Ishikawa (cell line): ENCODE results near the gene POGZ.

ENCODE experiments used
- CEBPB ChIP-seq: IDR thresholded peaks from 2 replicates; pipeline ENCODE4 v1.6.1; 2012
- CREB1 ChIP-seq: IDR thresholded peaks from 2 replicates; pipeline ENCODE4 v1.6.1; 2012; ENCODE audit warnings: low read depth
- EGR1 ChIP-seq: IDR thresholded peaks from 2 replicates; pipeline ENCODE4 v1.6.1; 2012
- EP300 ChIP-seq: IDR thresholded peaks from 2 replicates; pipeline ENCODE4 v1.6.1; 2012; ENCODE audit warnings: borderline replicate concordance
- FOXM1 ChIP-seq: IDR thresholded peaks from 2 replicates; pipeline ENCODE4 v1.6.1; 2012; ENCODE audit warnings: low read depth, borderline replicate concordance
- NFIC ChIP-seq: IDR thresholded peaks from 2 replicates; pipeline ENCODE4 v1.6.1; 2012
- RAD21 ChIP-seq: IDR thresholded peaks from 2 replicates; pipeline ENCODE4 v1.6.1; 2012; ENCODE audit warnings: low read depth
- TAF1 ChIP-seq: IDR thresholded peaks from 2 replicates; pipeline ENCODE4 v1.6.1; 2012; ENCODE audit warnings: low read depth, mild to moderate bottlenecking
- TCF12 ChIP-seq: IDR thresholded peaks from 2 replicates; pipeline ENCODE4 v1.6.1; 2012; ENCODE audit warnings: low read depth
- TEAD4 ChIP-seq: IDR thresholded peaks from 2 replicates; pipeline ENCODE4 v1.6.1; 2012
- YY1 ChIP-seq: IDR thresholded peaks from 2 replicates; pipeline ENCODE4 v1.6.1; 2012; ENCODE audit warnings: low read depth
- ZBTB7A ChIP-seq: IDR thresholded peaks from 2 replicates; pipeline ENCODE4 v1.6.1; 2012; ENCODE audit warnings: low read depth
- TF ChIP-seq, protein P1 (sequence below): IDR thresholded peaks from 2 replicates; pipeline ENCODE4 v1.6.1; 2012; ENCODE audit warnings: low read depth, mild to moderate bottlenecking
- TF ChIP-seq, protein P2 (sequence below): IDR thresholded peaks from 2 replicates; pipeline ENCODE4 v1.6.1; 2012
- TF ChIP-seq, protein P3 (sequence below): IDR thresholded peaks from 2 replicates; pipeline ENCODE4 v1.6.1; 2012

Gene POGZ

DNA sequence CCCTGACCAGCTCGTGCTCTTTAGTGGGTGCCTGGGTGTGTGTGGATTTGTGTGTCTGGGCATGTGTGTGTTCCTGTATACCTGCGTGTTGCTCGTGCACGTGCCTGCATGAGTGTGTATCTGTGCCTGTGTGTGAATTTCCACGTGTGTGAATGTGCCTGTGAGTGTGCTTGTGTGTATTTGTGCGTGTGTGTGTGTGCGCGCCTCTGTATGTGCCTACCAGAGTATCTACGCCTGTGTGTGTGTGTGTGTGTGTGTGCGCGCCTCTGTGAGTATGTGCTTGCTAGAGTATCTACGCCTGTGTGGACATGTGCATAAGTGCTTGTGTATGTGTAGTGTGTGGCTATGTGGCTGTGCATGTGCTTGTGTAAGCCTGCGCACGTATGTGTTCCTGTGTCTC is 86.1 kb downstream of the POGZ start:
- TF ChIP-seq TCF12 (no peak), YY1 (no peak), ZBTB7A (no peak), EGR1 (no peak), TAF1 (no peak), TEAD4 (no peak), FOXM1 (no peak), CEBPB (no peak), CREB1 (no peak)
- TF ChIP-seq, protein P1, sequence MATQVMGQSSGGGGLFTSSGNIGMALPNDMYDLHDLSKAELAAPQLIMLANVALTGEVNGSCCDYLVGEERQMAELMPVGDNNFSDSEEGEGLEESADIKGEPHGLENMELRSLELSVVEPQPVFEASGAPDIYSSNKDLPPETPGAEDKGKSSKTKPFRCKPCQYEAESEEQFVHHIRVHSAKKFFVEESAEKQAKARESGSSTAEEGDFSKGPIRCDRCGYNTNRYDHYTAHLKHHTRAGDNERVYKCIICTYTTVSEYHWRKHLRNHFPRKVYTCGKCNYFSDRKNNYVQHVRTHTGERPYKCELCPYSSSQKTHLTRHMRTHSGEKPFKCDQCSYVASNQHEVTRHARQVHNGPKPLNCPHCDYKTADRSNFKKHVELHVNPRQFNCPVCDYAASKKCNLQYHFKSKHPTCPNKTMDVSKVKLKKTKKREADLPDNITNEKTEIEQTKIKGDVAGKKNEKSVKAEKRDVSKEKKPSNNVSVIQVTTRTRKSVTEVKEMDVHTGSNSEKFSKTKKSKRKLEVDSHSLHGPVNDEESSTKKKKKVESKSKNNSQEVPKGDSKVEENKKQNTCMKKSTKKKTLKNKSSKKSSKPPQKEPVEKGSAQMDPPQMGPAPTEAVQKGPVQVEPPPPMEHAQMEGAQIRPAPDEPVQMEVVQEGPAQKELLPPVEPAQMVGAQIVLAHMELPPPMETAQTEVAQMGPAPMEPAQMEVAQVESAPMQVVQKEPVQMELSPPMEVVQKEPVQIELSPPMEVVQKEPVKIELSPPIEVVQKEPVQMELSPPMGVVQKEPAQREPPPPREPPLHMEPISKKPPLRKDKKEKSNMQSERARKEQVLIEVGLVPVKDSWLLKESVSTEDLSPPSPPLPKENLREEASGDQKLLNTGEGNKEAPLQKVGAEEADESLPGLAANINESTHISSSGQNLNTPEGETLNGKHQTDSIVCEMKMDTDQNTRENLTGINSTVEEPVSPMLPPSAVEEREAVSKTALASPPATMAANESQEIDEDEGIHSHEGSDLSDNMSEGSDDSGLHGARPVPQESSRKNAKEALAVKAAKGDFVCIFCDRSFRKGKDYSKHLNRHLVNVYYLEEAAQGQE: no peak
- TF ChIP-seq, protein P2, sequence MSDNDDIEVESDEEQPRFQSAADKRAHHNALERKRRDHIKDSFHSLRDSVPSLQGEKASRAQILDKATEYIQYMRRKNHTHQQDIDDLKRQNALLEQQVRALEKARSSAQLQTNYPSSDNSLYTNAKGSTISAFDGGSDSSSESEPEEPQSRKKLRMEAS: no peak

DNA sequence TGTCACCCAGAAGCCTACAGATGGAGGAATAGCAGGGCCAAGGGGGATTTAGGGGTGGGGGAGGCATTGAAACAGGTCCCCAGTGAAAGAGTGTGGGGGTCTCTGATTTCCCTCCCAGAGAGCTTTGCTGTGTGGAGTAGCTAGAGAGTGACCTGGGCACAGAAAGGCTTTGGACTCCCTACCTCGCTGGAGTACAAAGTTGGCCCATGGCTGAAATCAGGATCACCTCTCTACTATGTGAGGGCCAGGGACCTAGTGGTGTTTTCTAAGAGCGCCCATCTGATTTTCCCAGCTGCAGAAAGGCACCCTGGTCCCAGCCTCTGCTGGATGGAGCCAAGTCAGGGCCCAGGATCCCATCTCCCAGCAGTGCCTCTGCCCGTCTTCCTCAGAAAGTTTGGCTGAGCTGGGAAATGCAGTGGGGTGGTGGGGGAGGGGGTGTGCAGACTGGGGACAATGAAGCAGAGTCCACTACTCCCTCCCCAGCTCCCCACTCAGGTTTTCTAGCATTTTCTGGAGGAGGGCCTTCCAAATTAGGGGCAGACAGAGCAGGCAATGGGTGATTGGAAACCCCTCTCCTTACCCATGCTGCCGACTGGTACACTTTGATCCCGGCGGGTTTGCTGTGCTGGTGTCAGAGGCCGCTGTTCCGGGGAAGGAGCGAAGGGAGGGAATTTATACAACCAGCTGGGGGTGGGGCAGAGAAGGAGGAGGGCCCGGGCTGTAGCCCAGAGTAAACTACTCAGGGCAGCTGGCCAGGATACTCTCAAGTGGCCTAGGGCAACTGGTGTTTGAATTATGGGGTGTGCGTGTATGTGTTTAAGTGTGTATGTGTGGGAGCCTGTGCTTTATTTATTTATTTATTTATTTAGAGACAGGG is 87.0 kb downstream of the POGZ start, which contains the start of gene SELENBP1:
SELENBP1 (minus strand) TSS at position 648 of the 877 bp plus-strand sequence; CDS start at position 584, 64 bp downstream.
- TF ChIP-seq, protein P3, sequence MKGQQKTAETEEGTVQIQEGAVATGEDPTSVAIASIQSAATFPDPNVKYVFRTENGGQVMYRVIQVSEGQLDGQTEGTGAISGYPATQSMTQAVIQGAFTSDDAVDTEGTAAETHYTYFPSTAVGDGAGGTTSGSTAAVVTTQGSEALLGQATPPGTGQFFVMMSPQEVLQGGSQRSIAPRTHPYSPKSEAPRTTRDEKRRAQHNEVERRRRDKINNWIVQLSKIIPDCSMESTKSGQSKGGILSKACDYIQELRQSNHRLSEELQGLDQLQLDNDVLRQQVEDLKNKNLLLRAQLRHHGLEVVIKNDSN: no peak
- TF ChIP-seq RAD21: no peak
- TF ChIP-seq, protein P1: no peak
- TF ChIP-seq CEBPB: no peak
- TF ChIP-seq TCF12: 0 out of 2 replicates have a peak, but pooled peaks have one; percentile 29
- TF ChIP-seq CREB1: no peak
- TF ChIP-seq, protein P2: no peak
- TF ChIP-seq TAF1: no peak
- no peak for TF ChIP-seq FOXM1
- no peak for TF ChIP-seq EP300
- no peak for TF ChIP-seq EGR1
- peak; percentile 79 for TF ChIP-seq NFIC

DNA sequence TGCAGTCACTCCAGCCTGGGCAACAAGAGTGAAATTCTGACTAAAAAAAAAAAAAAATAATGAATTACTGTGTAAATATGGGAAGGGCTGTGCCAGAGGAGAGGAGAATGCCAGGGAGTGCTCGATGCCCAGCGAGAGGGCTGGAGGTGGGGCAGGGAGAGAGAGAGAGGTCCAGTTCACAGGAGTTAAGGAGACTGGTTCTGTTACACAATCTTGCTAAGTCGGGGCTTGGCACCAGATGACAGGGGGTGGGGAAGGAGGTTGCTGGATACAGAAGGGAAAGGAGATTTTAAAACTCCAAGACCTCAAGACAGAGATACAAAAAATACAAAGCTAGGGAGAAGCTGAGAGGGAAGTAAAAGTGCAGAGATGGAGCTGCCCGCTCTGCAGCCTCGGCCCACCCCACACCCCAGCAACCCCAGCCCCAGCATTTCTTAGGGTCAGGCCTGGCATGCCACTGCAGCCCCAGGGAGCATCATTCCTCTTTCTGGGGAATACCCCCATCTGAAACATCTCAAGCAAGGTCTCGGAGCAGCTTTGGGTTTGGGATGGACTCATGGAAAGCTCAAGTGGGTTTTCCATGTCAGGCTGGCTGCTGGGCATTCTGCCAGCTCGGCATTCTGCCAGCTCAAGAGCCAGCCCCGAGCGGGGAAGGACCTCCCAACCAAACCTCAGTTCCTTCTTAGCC is 87.8 kb downstream of the POGZ start:
- TF ChIP-seq TAF1 (no peak), CEBPB (peak; percentile 78), NFIC (peak; percentile 89)

DNA sequence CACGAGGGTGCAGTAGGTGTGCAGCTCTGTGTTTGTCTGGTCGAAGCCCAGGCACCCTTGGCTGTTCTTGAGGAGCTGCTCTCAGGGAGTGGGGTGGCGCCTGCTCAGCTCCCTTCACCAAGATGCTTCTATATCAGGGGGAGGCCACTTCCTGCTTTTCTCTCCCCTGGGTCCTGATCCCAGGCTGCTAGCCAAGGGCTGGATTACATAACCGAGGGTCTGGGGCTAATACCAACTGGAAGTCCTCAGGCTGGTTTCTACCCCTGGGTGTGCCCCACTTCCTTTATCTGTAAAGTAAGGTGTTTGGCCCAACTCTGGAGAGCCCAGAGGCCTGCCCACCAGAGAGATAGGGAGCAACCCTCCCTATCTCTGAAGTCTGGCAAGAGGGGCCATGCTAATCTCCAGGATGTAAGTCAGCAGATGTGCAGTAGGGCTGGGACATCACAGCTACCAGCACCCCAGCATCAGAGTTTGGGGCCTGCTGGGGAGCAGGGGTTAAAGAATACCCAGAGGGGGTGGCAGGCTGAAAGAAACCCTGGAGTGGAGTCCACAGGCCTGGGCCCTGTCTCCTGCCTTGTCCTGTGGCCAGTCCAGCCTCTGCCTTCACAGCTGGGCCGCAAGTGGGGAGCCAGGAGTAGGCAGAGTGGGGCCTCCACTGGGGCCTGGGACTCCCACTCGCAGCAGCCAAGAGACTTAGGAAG is 88.9 kb downstream of the POGZ start:
- TF ChIP-seq, protein P1: no peak
- TF ChIP-seq, protein P2: no peak
- TF ChIP-seq RAD21 (no peak), EGR1 (no peak), TEAD4 (no peak), ZBTB7A (no peak), TAF1 (no peak), FOXM1 (no peak), CREB1 (no peak)
